ENCODE measurements around the gene HEBP1.

GRCh38 chr12:13027032-13027431, 27.0 kb upstream of the HEBP1 start:
- TF ChIP-seq CTCF (IDR thresholded peaks at IDR 0.05; ENCODE audit: low read depth, low read length, poor library complexity, severe bottlenecking) = no peak
- no peak for TF ChIP-seq EZH2phosphoT487 (IDR thresholded peaks at IDR 0.05; ENCODE audit: borderline replicate concordance, low read length)

Data from DOHH2 (cell line).